DND-41 (cell line): ENCODE data around the gene RYR3.

Source experiments
- ATAC-seq: fragments of 200-7000 bp; cut with Tn5 transposase; 3 replicates; pipeline ENCODE4 v1.9.1; 2021; ENCODE audit warnings: low read depth; ENCODE audit not compliant: insufficient read depth
- DNase-seq: peaks from one replicate; pipeline ENCODE4 v3.0.0-alpha.2; 2020
- H2AFZ ChIP-seq: 2 replicates; pipeline ENCODE4 v1.6.0; 2012; ENCODE audit warnings: low read depth, low read length
- H3K27ac ChIP-seq: 2 replicates; pipeline ENCODE4 v1.5.1; 2012; ENCODE audit warnings: low read length, inconsistent platforms
- H3K27me3 ChIP-seq: fragments of 200-600 bp; sonication (generic); 2 replicates; pipeline ENCODE4 v1.6.0; 2012; ENCODE audit warnings: low read length, mild to moderate bottlenecking, inconsistent platforms; ENCODE audit not compliant: insufficient read depth, poor library complexity
- H3K36me3 ChIP-seq: 2 replicates; pipeline ENCODE4 v1.5.1; 2012; ENCODE audit warnings: low read length, inconsistent platforms; ENCODE audit not compliant: insufficient read depth
- H3K4me1 ChIP-seq: 2 replicates; pipeline ENCODE4 v1.5.1; 2012; ENCODE audit warnings: mild to moderate bottlenecking, low read length; ENCODE audit not compliant: insufficient read depth
- H3K4me2 ChIP-seq: 2 replicates; pipeline ENCODE4 v1.6.0; 2012; ENCODE audit warnings: mild to moderate bottlenecking, moderate library complexity, low read length, inconsistent platforms; ENCODE audit not compliant: insufficient read depth
- H3K4me3 ChIP-seq, 2 experiments: fragments of 200-600 bp in 1 of 2; shearing (Covaris generic) in 1 of 2; 2 replicates each; pipeline ENCODE4 v1.5.1; 2012 to 2016; ENCODE audit warnings: inconsistent platforms in 2 of 2, low read length in 2 of 2, mild to moderate bottlenecking in 2 of 2, low read depth in 1 of 2, moderate library complexity in 1 of 2
- H3K79me2 ChIP-seq: 2 replicates; pipeline ENCODE4 v1.6.0; 2012; ENCODE audit warnings: low read length, inconsistent platforms; ENCODE audit not compliant: insufficient read depth
- H3K9ac ChIP-seq: 2 replicates; pipeline ENCODE4 v1.6.0; 2012; ENCODE audit warnings: low read depth, mild to moderate bottlenecking, inconsistent platforms, low read length, moderate library complexity
- H3K9me3 ChIP-seq: 2 replicates; pipeline ENCODE4 v1.5.1; 2012; ENCODE audit warnings: low read length, moderate library complexity, mild to moderate bottlenecking, inconsistent platforms; ENCODE audit not compliant: insufficient read depth, severe bottlenecking
- H4K20me1 ChIP-seq: 2 replicates; pipeline ENCODE4 v1.6.0; 2012; ENCODE audit warnings: low read length; ENCODE audit not compliant: insufficient read depth
- CTCF ChIP-seq: IDR thresholded peaks from 2 replicates; pipeline ENCODE4 v1.5.1; 2012; ENCODE audit warnings: borderline replicate concordance, low read length, moderate library complexity, mild to moderate bottlenecking; ENCODE audit not compliant: poor library complexity, severe bottlenecking; ENCODE audit errors: extremely low read depth
- EZH2 ChIP-seq: IDR thresholded peaks from 3 replicates; pipeline ENCODE4 v1.6.1; 2012; ENCODE audit warnings: borderline replicate concordance, low read depth, mild to moderate bottlenecking, moderate library complexity, low read length, inconsistent platforms; ENCODE audit not compliant: severe bottlenecking

Gene RYR3

GRCh38 chr15:33874156-33874555, 563.4 kb downstream of the RYR3 start:
- no peak overlapping the region for H3K9ac ChIP-seq
- no peak overlapping the region for H3K4me3 ChIP-seq
- H3K27me3 ChIP-seq, result no peaks in the 10 kb centered on the region
- H3K36me3 ChIP-seq, result no peaks in the 10 kb centered on the region
- no peak for TF ChIP-seq EZH2
- no peak for TF ChIP-seq CTCF
- H4K20me1 ChIP-seq, result no peaks in the 10 kb centered on the region
- no peak overlapping the region for H3K4me2 ChIP-seq
- no peaks in the 10 kb centered on the region for H3K9me3 ChIP-seq
- ATAC-seq (no peak), DNase-seq (no peak)
- H3K79me2 ChIP-seq, result no peaks in the 10 kb centered on the region
- no peak overlapping the region for H2AFZ ChIP-seq
- no peak overlapping the region for H3K27ac ChIP-seq
- no peaks in the 10 kb centered on the region for H3K4me1 ChIP-seq

DNA sequence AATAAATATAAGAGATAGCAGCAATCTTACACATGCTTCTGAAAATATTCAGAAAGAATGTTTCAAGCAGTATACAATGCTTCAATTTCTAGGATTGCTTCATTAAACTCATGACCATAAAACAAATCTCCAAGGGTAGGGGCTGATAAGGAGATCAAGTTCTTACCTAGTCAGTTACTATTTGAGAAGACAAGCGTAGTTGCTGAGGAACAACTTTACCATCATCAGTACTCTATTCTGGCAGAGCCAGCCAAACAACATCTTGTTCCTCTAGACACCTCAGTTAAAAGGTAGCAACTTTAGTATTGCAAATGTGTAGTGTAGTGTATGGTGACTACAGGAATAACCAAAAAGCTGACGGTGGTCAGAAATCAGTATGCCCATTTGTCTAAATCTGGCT, 572.2 kb downstream of the RYR3 start:
- Histone ChIP-seq H3K79me2 (no peaks in the 10 kb centered on the region), H4K20me1 (no peaks in the 10 kb centered on the region), H3K9me3 (no peaks in the 10 kb centered on the region), H3K27ac (no peak overlapping the region), H2AFZ (no peak overlapping the region), H3K36me3 (no peaks in the 10 kb centered on the region), H3K27me3 (no peaks in the 10 kb centered on the region), H3K4me2 (no peak overlapping the region), H3K9ac (no peak overlapping the region), H3K4me3 (no peak overlapping the region), H3K4me1 (no peaks in the 10 kb centered on the region)
- ATAC-seq (no peak), DNase-seq (no peak)
- TF ChIP-seq CTCF (no peak), EZH2 (no peak)

DNA sequence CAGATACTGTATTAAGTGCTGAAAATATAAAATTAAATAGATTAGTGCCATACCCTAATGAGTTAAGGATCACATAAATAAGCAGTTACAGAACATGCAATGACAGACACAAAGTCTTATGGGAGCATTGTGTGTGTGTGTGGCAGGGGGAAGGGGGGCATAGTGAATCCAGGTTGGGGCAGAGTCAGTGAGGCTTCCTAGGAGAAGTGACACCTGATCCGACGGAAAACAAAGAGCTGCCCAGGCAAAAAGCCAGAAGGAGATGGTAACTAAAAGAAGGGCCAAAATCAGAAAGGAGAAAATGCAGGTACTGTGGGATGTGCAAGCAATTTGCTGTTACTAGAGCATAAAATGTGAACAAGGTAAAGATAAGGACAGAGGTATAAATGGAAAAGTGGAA, 577.4 kb downstream of the RYR3 start:
- Histone ChIP-seq H3K9me3 (no peaks in the 10 kb centered on the region), H3K4me1 (no peaks in the 10 kb centered on the region), H4K20me1 (no peaks in the 10 kb centered on the region), H3K27me3 (no peaks in the 10 kb centered on the region), H3K9ac (no peak overlapping the region), H3K27ac (no peak overlapping the region), H2AFZ (no peak overlapping the region), H3K4me2 (no peak overlapping the region), H3K36me3 (no peaks in the 10 kb centered on the region), H3K79me2 (no peaks in the 10 kb centered on the region), H3K4me3 (no peak overlapping the region)
- DNase-seq (no peak), ATAC-seq (no peak)
- TF ChIP-seq EZH2, result no peak

- DNase-seq, result no peak
- TF ChIP-seq CTCF (no peak), EZH2 (no peak)
Observed at GRCh38 chr15:33894193-33894592, 583.4 kb downstream of the RYR3 start.

More at GRCh38 chr15:33894193-33894592, 583.4 kb downstream of the RYR3 start:
- Histone ChIP-seq H2AFZ (no peak overlapping the region), H3K4me1 (no peaks in the 10 kb centered on the region), H3K4me3 (no peak overlapping the region), H3K27ac (no peak overlapping the region), H3K79me2 (no peaks in the 10 kb centered on the region), H3K9me3 (no peaks in the 10 kb centered on the region), H3K9ac (no peak overlapping the region), H3K4me2 (no peak overlapping the region), H3K36me3 (no peaks in the 10 kb centered on the region), H4K20me1 (no peaks in the 10 kb centered on the region), H3K27me3 (no peaks in the 10 kb centered on the region)
- ATAC-seq, result no peak
